Measurements from ENCODE around the gene PVALEF. TPM values are rescaled to one million over a fixed set of nuclear protein-coding genes. Genes with fewer than 3 reads are reported as not detected.

Gene PVALEF
- total and polyA plus RNA-seq, 2 donors (not counting 3 experiments of a cell fraction or from before 2014, with no cell fraction given) = not detected

- Histone ChIP-seq H3K27me3 (ENCODE audit: control insufficient read depth in 2 of 2, insufficient read depth in 2 of 2, low read length in 2 of 2) (no peaks in the 10 kb centered on the region), H3K4me2 (ENCODE audit: insufficient read depth, low read length) (no peak overlapping the region), H3K4me1 (ENCODE audit: control insufficient read depth, extremely low read depth, insufficient read depth, low read length) (no peaks in the 10 kb centered on the region), H2AFZ (ENCODE audit: low read depth, low read length) (no peak overlapping the region), H4K20me1 (replicated peaks; ENCODE audit: control insufficient read depth, extremely low read depth, insufficient read depth, low read length) (no peaks in the 10 kb centered on the region), H3K27ac (ENCODE audit: insufficient read depth, low read depth, low read length) (no peak overlapping the region), H3K9ac (replicated peaks; ENCODE audit: extremely low read depth, insufficient read depth, low read length) (no peak overlapping the region), H3K9me3 (replicated peaks; ENCODE audit: control insufficient read depth, insufficient read depth, low read length) (no peaks in the 10 kb centered on the region), H3K36me3 (ENCODE audit: control insufficient read depth in 2 of 2, extremely low read depth in 1 of 2, insufficient read depth in 2 of 2, low read length in 2 of 2) (peaks cover 0 to 7% of the 10 kb centered on the region in 2 experiments), H3K4me3 (replicated peaks in 1 of 3; ENCODE audit: insufficient read depth in 1 of 3, low read depth in 1 of 3, low read length in 3 of 3) (no peak overlapping the region), H3K9me1 (replicated peaks; ENCODE audit: control insufficient read depth, extremely low read depth, insufficient read depth, low read length) (no peaks in the 10 kb centered on the region), H3K79me2 (ENCODE audit: control insufficient read depth, insufficient read depth, low read length) (no peaks in the 10 kb centered on the region)
- ChIA-PET POLR2A (no interaction called here), CTCF (interaction anchor here (0.9 to 5.5 kb wide), 3 partner anchors 10 to 49 kb away, joined by 3 to 40 read pairs (median 5); no protein-coding TSS in a partner anchor)
- TF ChIP-seq MAX (IDR thresholded peaks at IDR 0.05; ENCODE audit: insufficient read depth, insufficient read length) = no peak
- TF ChIP-seq POLR2A (IDR thresholded peaks at IDR 0.05; ENCODE audit: low read depth, low read length) = no peak
- no peak for TF ChIP-seq POLR2AphosphoS5 (IDR thresholded peaks at IDR 0.05; ENCODE audit: insufficient read depth, low read depth, low read length)
- no peak for TF ChIP-seq GATA2 (IDR thresholded peaks at IDR 0.05; ENCODE audit: insufficient read depth, insufficient read length, low read depth, low read length)
- TF ChIP-seq CTCF (IDR thresholded peaks at IDR 0.05; ENCODE audit: extremely low read depth in 1 of 2, insufficient read depth in 1 of 2, low read depth in 1 of 2, low read length in 2 of 2) = no peak
- no peak for TF ChIP-seq FOS (IDR thresholded peaks at IDR 0.05; ENCODE audit: borderline replicate concordance, insufficient read depth, low read length)
- TF ChIP-seq MYC (IDR thresholded peaks at IDR 0.05; ENCODE audit: low read depth, low read length) = no peak
- TF ChIP-seq JUN (IDR thresholded peaks at IDR 0.05; ENCODE audit: borderline replicate concordance, insufficient read depth, insufficient read length, low read depth) = no peak
- no peak for TF ChIP-seq EZH2 (IDR thresholded peaks at IDR 0.05; ENCODE audit: borderline replicate concordance, low read depth, low read length, severe bottlenecking)
- intact Hi-C loops (cut with micrococcal nuclease) = no loop called here
- no peak for DNase-seq (ENCODE audit: low read depth, low spot score)
- FAIRE-seq = no peak
- no TSS peak for BruUV-seq (replicated peaks)
- dilution Hi-C loops (cut with MboI; ENCODE audit: extremely low pct_ligation_motif_present, low sequenced_read_pairs) = no loop called here
Observed at GRCh38 chr17:81191116-81191515, 25.8 kb downstream of the PVALEF start.
